ENCODE results near the gene CUL4B.
"Not testable (repeated sequence)": the region's sequence is repeated elsewhere in the genome, so short reads cannot be mapped to it uniquely, and the experiment has no call there.

CUL4B gene

GRCh38 chrX:120560842-120561633 is at the start of gene CUL4B:
Gene CUL4B (minus strand): TSS chrX:120560962. CDS start chrX:120560638, 324 bp downstream.
- FAIRE-seq: no peak

- no peak for FAIRE-seq
Observed at GRCh38 chrX:120604361-120604782, 43.6 kb upstream of the CUL4B start.

GRCh38 chrX:120603707-120604360 is 43.1 kb upstream of the CUL4B start, which contains the start of gene MCTS1:
Gene MCTS1 (plus strand): TSS chrX:120604101. CDS start chrX:120604237, 136 bp downstream.
- peak; percentile 92 for FAIRE-seq

GRCh38 chrX:120585702-120586101 is 24.9 kb upstream of the CUL4B start:
- FAIRE-seq: no peak

GRCh38 chrX:120575379-120576114 is 14.8 kb upstream of the CUL4B start:
- FAIRE-seq: no peak

- FAIRE-seq: not testable (repeated sequence)
Observed at GRCh38 chrX:120573806-120574205, 13.0 kb upstream of the CUL4B start.

- no peak for FAIRE-seq
Observed at GRCh38 chrX:120570011-120570600, 9.3 kb upstream of the CUL4B start.

- no peak for FAIRE-seq
Observed at GRCh38 chrX:120568609-120569008, 7.8 kb upstream of the CUL4B start.

- no peak for FAIRE-seq
Observed at GRCh38 chrX:120568035-120568434, 7.3 kb upstream of the CUL4B start.

- no peak for FAIRE-seq
Observed at GRCh38 chrX:120566817-120567216, 6.1 kb upstream of the CUL4B start.

- FAIRE-seq: no peak
Observed at GRCh38 chrX:120564925-120565324, 4.2 kb upstream of the CUL4B start.

GRCh38 chrX:120562569-120562926 is 1.8 kb upstream of the CUL4B start:
- FAIRE-seq: no peak

- FAIRE-seq: no peak
Observed at GRCh38 chrX:120561634-120562568, 1.1 kb upstream of the CUL4B start.

GRCh38 chrX:120560405-120560841 is 339 bp downstream of the CUL4B start:
- no peak for FAIRE-seq

GRCh38 chrX:120559804-120560203 is 958 bp downstream of the CUL4B start:
- FAIRE-seq: no peak

- FAIRE-seq: no peak
Observed at GRCh38 chrX:120556251-120556650, 4.5 kb downstream of the CUL4B start.

- no peak for FAIRE-seq
Observed at GRCh38 chrX:120549483-120550452, 11.0 kb downstream of the CUL4B start.

GRCh38 chrX:120536061-120536460 is 24.7 kb downstream of the CUL4B start:
- FAIRE-seq: no peak

- FAIRE-seq: no peak
Observed at GRCh38 chrX:120534413-120535205, 26.2 kb downstream of the CUL4B start.

- FAIRE-seq: no peak
Observed at GRCh38 chrX:120522820-120523219, 37.9 kb downstream of the CUL4B start.

Data from endometrium (tissue), 2 donors.